Hepatocyte (in vitro differentiated cells): Measurements from ENCODE around the gene HSD17B2. TPM values are rescaled to one million over a fixed set of nuclear protein-coding genes. Genes with fewer than 3 reads are reported as not detected.

ENCODE experiments used
- DNase-seq: peaks from one replicate; pipeline ENCODE4 v3.0.0-alpha.2; 2016; ENCODE audit warnings: low spot score
- H2AFZ ChIP-seq: fragments of 200-600 bp; sonication (generic); 2 replicates; pipeline ENCODE4 v1.6.0; 2016; ENCODE audit warnings: antibody characterized with exemption, mild to moderate bottlenecking
- H3K27ac ChIP-seq: fragments of 200-600 bp; sonication (generic); 2 replicates; pipeline ENCODE4 v1.5.1; 2016; ENCODE audit warnings: mild to moderate bottlenecking
- H3K27me3 ChIP-seq: fragments of 200-600 bp; sonication (generic); 2 replicates; pipeline ENCODE4 v1.6.1; 2016
- H3K36me3 ChIP-seq: fragments of 200-600 bp; sonication (generic); replicated peaks from 2 replicates; pipeline ENCODE4 v1.5.1; 2016; ENCODE audit warnings: low read depth; ENCODE audit not compliant: insufficient read depth
- H3K4me1 ChIP-seq: fragments of 200-600 bp; sonication (generic); 2 replicates; pipeline ENCODE4 v1.5.1; 2016; ENCODE audit warnings: mild to moderate bottlenecking, moderate library complexity; ENCODE audit not compliant: insufficient read depth
- H3K4me2 ChIP-seq: fragments of 200-600 bp; sonication (generic); 2 replicates; pipeline ENCODE4 v1.6.0; 2016
- H3K4me3 ChIP-seq: fragments of 200-600 bp; sonication (generic); 2 replicates; pipeline ENCODE4 v1.5.1; 2016; ENCODE audit warnings: mild to moderate bottlenecking
- H3K79me2 ChIP-seq: fragments of 200-600 bp; sonication (generic); 2 replicates; pipeline ENCODE4 v1.6.0; 2017; ENCODE audit warnings: mild to moderate bottlenecking
- H3K9me2 ChIP-seq: fragments of 200-600 bp; sonication (generic); replicated peaks from 2 replicates; pipeline ENCODE4 v1.6.0; 2017; ENCODE audit warnings: mild to moderate bottlenecking; ENCODE audit not compliant: insufficient read depth
- H3K9me3 ChIP-seq: fragments of 200-600 bp; sonication (generic); 2 replicates; pipeline ENCODE4 v1.5.1; 2016; ENCODE audit warnings: low read depth, mild to moderate bottlenecking
- H4K20me1 ChIP-seq: fragments of 200-600 bp; sonication (generic); 2 replicates; pipeline ENCODE4 v1.6.0; 2016; ENCODE audit warnings: mild to moderate bottlenecking; ENCODE audit not compliant: insufficient read depth, poor library complexity, severe bottlenecking
- EZH2 ChIP-seq: fragments of 200-600 bp; sonication (generic); IDR thresholded peaks from 2 replicates; pipeline ENCODE4 v1.6.1; 2016; ENCODE audit warnings: antibody characterized with exemption, mild to moderate bottlenecking, borderline replicate concordance
- EZH2phosphoT487 ChIP-seq: fragments of 200-600 bp; sonication (generic); IDR thresholded peaks from one replicate; pipeline ENCODE4 v1.6.1; 2018; ENCODE audit warnings: antibody characterized with exemption, mild to moderate bottlenecking, low read depth, moderate library complexity; ENCODE audit not compliant: unreplicated experiment, severe bottlenecking
- WGBS: methylation state at CpG from one replicate; pipeline ENCODE4 v1.1.6; 2016; ENCODE audit warnings: low lambda C conversion rate; ENCODE audit errors: missing lambda C conversion rate; 5-methylcytosine and 5-hydroxymethylcytosine counted together
- polyA plus RNA-seq: library from polyadenylated mRNA; unstranded; fragments of >200 nt; fragmentation: Nextera tagmentation; extraction: Ambion mirVana; gene quantifications from 2 replicates; pipeline ENCODE4 v1.2.1, GENCODE V29; 2016
- total RNA-seq: library from RNA; depleted of rRNA; stranded (reverse); fragments of >200 nt; gene quantifications from 2 replicates; pipeline ENCODE4 v1.2.3, GENCODE V29; 2014
- TF ChIP-seq, protein P1 (sequence below): fragments of 200-600 bp; sonication (generic); IDR thresholded peaks from 2 replicates; pipeline ENCODE4 v1.5.1; 2016; ENCODE audit warnings: antibody characterized with exemption, mild to moderate bottlenecking; ENCODE audit not compliant: poor library complexity

The HSD17B2 gene
- total and polyA plus RNA-seq, 2 experiments from 2014 or later: 75.6 to 91.1 TPM

DNA sequence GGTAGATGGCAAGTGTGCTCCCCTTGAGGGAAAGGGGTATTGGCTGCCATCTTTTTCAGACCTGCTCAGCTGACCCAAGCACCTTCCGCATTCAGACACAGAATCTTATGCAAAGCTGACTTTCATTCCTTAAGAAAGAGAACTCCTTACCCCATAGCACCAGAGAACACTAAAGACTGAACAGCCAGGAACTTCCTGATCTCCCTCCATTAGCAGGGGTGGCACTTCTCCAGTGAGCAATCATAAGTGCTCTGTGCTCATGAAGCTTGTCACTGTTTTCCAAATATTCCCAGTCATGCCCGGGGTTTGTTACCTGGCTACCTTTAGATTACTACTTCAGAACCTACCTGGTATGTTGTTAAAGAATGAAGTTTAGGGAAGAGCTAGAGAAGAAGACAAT is 11.9 kb downstream of the HSD17B2 start:
- no peak overlapping the region for H2AFZ ChIP-seq
- H3K27ac ChIP-seq: no peak overlapping the region
- WGBS: 96% methylated on average over 2 of the region's 2 CpGs
- H3K4me3 ChIP-seq: no peak overlapping the region
- no peaks in the 10 kb centered on the region for H3K27me3 ChIP-seq
- TF ChIP-seq, protein P1, sequence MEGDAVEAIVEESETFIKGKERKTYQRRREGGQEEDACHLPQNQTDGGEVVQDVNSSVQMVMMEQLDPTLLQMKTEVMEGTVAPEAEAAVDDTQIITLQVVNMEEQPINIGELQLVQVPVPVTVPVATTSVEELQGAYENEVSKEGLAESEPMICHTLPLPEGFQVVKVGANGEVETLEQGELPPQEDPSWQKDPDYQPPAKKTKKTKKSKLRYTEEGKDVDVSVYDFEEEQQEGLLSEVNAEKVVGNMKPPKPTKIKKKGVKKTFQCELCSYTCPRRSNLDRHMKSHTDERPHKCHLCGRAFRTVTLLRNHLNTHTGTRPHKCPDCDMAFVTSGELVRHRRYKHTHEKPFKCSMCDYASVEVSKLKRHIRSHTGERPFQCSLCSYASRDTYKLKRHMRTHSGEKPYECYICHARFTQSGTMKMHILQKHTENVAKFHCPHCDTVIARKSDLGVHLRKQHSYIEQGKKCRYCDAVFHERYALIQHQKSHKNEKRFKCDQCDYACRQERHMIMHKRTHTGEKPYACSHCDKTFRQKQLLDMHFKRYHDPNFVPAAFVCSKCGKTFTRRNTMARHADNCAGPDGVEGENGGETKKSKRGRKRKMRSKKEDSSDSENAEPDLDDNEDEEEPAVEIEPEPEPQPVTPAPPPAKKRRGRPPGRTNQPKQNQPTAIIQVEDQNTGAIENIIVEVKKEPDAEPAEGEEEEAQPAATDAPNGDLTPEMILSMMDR: no peak
- TF ChIP-seq EZH2phosphoT487: no peak
- no peak for TF ChIP-seq EZH2
- DNase-seq: no peak
- H3K9me2 ChIP-seq: no peaks in the 10 kb centered on the region
- peaks cover 27% of the 10 kb centered on the region for H3K4me1 ChIP-seq
- no peaks in the 10 kb centered on the region for H3K9me3 ChIP-seq
- no peaks in the 10 kb centered on the region for H3K36me3 ChIP-seq
- no peak overlapping the region for H3K4me2 ChIP-seq
- H4K20me1 ChIP-seq: no peaks in the 10 kb centered on the region
- peaks cover 72% of the 10 kb centered on the region for H3K79me2 ChIP-seq

DNA sequence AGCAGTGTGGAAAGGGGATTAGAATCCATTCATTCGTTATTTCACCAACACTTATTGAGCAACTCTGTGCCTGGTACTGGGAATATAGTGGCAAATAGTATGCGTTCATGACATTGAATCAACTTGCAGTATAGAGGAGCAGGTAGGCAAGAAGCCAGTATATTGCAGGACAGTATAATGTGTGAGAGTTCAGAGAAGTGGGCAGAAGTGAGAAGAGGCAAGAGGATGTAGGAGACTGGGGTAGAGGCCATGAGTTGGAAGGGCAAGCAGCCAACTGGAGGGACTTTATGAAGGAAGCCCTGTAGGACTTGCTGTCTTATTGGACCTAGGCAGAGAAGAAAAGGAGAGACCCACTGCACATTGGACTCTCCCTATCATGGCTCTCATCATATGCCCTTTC is 12.3 kb downstream of the HSD17B2 start:
- DNase-seq: no peak
- Histone ChIP-seq H3K9me3 (no peaks in the 10 kb centered on the region), H3K4me3 (no peak overlapping the region), H2AFZ (no peak overlapping the region), H3K27ac (no peak overlapping the region), H3K4me1 (peaks cover 27% of the 10 kb centered on the region), H3K9me2 (no peaks in the 10 kb centered on the region), H3K36me3 (no peaks in the 10 kb centered on the region), H3K79me2 (peaks cover 70% of the 10 kb centered on the region), H3K27me3 (no peaks in the 10 kb centered on the region), H4K20me1 (no peaks in the 10 kb centered on the region), H3K4me2 (no peak overlapping the region)
- WGBS: 90% methylated on average over 2 of the region's 2 CpGs
- TF ChIP-seq, protein P1: no peak
- no peak for TF ChIP-seq EZH2phosphoT487

GRCh38 chr16:82047787-82048186 is 12.7 kb downstream of the HSD17B2 start:
- no peak overlapping the region for H3K27ac ChIP-seq
- no peaks in the 10 kb centered on the region for H3K9me2 ChIP-seq
- TF ChIP-seq EZH2: no peak
- no peak for TF ChIP-seq EZH2phosphoT487
- TF ChIP-seq, protein P1: no peak
- no peak for DNase-seq
- no peak overlapping the region for H2AFZ ChIP-seq
- no peaks in the 10 kb centered on the region for H3K36me3 ChIP-seq
- H3K79me2 ChIP-seq: peaks cover 69% of the 10 kb centered on the region
- WGBS: 100% methylated on average over 2 of the region's 2 CpGs
- no peaks in the 10 kb centered on the region for H3K9me3 ChIP-seq
- H4K20me1 ChIP-seq: no peaks in the 10 kb centered on the region
- H3K4me1 ChIP-seq: peaks cover 27% of the 10 kb centered on the region
- no peak overlapping the region for H3K4me2 ChIP-seq
- no peaks in the 10 kb centered on the region for H3K27me3 ChIP-seq
- H3K4me3 ChIP-seq: no peak overlapping the region

GRCh38 chr16:82049484-82049883 is 14.4 kb downstream of the HSD17B2 start:
- TF ChIP-seq, protein P1: no peak
- TF ChIP-seq EZH2 (no peak), EZH2phosphoT487 (no peak)
- Histone ChIP-seq H3K9me2 (no peaks in the 10 kb centered on the region), H3K27me3 (no peaks in the 10 kb centered on the region), H3K9me3 (no peaks in the 10 kb centered on the region), H3K36me3 (no peaks in the 10 kb centered on the region), H2AFZ (no peak overlapping the region), H4K20me1 (no peaks in the 10 kb centered on the region), H3K79me2 (peaks cover 78% of the 10 kb centered on the region), H3K4me3 (no peak overlapping the region), H3K4me2 (peak overlapping the region; percentile 54), H3K4me1 (peaks cover 27% of the 10 kb centered on the region), H3K27ac (peak overlapping the region; percentile 67)
- no peak for DNase-seq
- WGBS: 48% methylated on average over 1 of the region's 1 CpG
